Measurements from ENCODE around the gene ZNF280B. TPM values are rescaled to one million over a fixed set of nuclear protein-coding genes. Genes with fewer than 3 reads are reported as not detected.

The ZNF280B gene
- total RNA-seq, 3 donors from 2014 or later, result 0.51 to 1.4 (median 0.64) TPM

DNA sequence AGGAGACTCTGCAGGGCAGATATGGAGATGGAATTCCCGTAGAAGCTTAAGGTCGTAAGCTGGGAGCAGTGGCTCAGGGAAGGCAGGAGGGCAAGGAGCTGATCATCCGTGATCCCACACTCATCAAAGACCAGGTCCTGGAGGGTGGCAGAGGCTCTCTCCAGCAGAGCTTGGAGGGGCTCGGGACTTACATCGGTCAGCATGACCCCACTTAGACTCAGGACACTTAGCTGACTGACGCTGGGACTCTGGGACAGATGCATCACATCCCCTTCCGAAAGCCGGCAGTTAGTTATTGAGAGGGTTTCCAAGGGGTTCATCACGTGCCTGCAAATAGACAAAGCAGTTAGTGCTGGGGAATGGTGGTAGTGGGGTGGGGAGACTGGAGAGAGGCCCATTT is 39.8 kb upstream of the ZNF280B start:
- ATAC-seq, result no peak
- no peak overlapping the region for H3K4me3 ChIP-seq
- H3K4me1 ChIP-seq (ENCODE audit: low read depth), result no peaks in the 10 kb centered on the region
- intact Hi-C loops (cut with DNase I, micrococcal nuclease), result no loop called here
- no peak for TF ChIP-seq CTCF (IDR thresholded peaks at IDR 0.05)
- no peaks in the 10 kb centered on the region for H3K9me3 ChIP-seq
- DNase-seq, result no peak
- H3K36me3 ChIP-seq (ENCODE audit: low read depth), result no peaks in the 10 kb centered on the region

DNA sequence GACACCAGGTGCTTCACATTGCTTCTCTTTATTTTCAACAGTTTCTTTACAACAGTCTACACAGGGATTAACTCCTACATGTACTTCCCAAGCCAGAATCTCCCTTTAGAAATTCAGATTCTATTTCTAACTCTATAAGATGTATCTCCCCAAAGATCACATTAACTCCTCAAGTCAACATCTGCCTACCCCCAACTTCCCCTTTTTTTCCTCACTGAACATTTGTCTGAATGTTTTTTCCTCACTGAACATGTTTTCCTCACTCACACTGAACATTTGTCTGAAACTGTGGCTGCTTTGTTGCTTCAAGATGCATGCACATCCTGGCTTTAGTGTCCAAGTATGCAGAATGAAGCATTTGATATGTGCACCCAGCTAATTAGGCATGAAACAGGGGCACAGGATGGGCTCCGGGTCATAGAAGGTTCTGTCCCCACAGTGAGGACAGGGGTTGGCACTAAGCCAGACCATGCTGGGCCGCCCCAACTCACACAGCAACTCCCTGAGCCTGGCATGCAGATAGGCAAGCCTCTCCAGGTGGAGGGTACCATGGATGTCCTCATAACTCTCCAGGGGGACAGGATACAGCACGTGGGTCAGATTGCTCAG is 39.3 kb upstream of the ZNF280B start:
- H3K9me3 ChIP-seq, result no peaks in the 10 kb centered on the region
- H3K4me3 ChIP-seq, result no peak overlapping the region
- no peak for TF ChIP-seq CTCF (IDR thresholded peaks at IDR 0.05)
- no peaks in the 10 kb centered on the region for H3K36me3 ChIP-seq (ENCODE audit: low read depth)
- no peak for ATAC-seq
- no peak for DNase-seq
- intact Hi-C loops (cut with DNase I, micrococcal nuclease), result no loop called here
- H3K4me1 ChIP-seq (ENCODE audit: low read depth), result no peaks in the 10 kb centered on the region

DNA sequence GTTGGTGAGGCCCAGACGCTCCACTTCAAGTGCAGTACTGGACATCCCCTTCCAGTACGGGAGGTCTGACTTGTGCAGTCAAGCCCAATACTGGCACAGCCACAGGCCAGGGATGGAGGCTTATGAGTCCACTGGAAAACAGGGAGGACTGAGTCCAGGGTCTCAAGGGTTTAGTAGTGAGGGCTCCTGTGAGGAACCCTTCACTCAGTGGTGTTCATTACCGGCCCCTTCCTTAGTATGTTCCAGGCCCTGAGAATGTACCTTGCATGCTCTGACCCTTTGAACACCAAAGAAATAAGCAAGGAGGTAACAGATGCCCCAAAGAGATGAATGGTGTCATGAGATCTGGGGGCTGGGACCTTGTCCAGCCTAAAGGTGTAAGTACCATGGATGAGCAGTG is 38.7 kb upstream of the ZNF280B start:
- TF ChIP-seq CTCF (IDR thresholded peaks at IDR 0.05), result no peak
- DNase-seq (no peak), ATAC-seq (no peak)
- no peaks in the 10 kb centered on the region for H3K9me3 ChIP-seq
- intact Hi-C loops (cut with DNase I, micrococcal nuclease), result no loop called here
- H3K4me1 ChIP-seq (ENCODE audit: low read depth), result no peaks in the 10 kb centered on the region
- H3K36me3 ChIP-seq (ENCODE audit: low read depth), result no peaks in the 10 kb centered on the region
- no peak overlapping the region for H3K4me3 ChIP-seq

DNA sequence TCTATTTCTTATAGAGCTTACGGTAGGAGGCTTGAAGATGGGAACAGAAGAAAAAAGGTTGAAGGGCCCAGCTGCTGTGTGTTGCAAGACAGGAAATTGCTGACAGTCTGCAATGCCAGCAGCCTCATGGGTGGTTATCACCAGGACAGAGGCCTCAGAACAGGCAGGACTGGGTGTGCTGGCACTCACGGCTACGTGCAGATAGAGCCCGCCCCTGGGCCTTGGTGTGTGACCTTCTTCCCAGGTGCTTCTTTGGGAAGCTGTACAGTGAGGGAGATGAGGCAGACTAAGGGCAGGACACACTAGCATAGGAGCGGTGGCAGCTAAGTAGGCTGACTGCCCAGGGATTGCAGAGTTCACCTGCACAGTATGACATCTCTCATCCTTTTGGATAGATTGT is 37.9 kb upstream of the ZNF280B start:
- H3K9me3 ChIP-seq, result no peaks in the 10 kb centered on the region
- DNase-seq (no peak), ATAC-seq (no peak)
- H3K4me3 ChIP-seq, result no peak overlapping the region
- intact Hi-C loops (cut with DNase I, micrococcal nuclease), result no loop called here
- H3K4me1 ChIP-seq (ENCODE audit: low read depth), result no peaks in the 10 kb centered on the region
- TF ChIP-seq CTCF (IDR thresholded peaks at IDR 0.05), result no peak
- no peaks in the 10 kb centered on the region for H3K36me3 ChIP-seq (ENCODE audit: low read depth)

- Histone ChIP-seq H3K4me3 (no peak overlapping the region), H3K4me1 (ENCODE audit: low read depth) (no peaks in the 10 kb centered on the region), H3K9me3 (no peaks in the 10 kb centered on the region), H3K36me3 (ENCODE audit: low read depth) (no peaks in the 10 kb centered on the region)
- DNase-seq, result no peak
- TF ChIP-seq CTCF (IDR thresholded peaks at IDR 0.05), result no peak
- no peak for ATAC-seq
- intact Hi-C loops (cut with DNase I, micrococcal nuclease), result no loop called here
Measured at GRCh38 chr22:22545084-22545483, 36.5 kb upstream of the ZNF280B start.

Measured in mucosa of descending colon (tissue), 3 donors.